HFF-Myc (cell line): ENCODE results near the gene CNP.

Experiments
- DNase-seq: peaks from one replicate; pipeline ENCODE4 v3.0.0-alpha.2; 2011; ENCODE audit warnings: low read depth; ENCODE audit errors: extremely low read depth
- H3K4me3 ChIP-seq: replicated peaks from 2 replicates; pipeline ENCODE4 v1.5.1; 2011; ENCODE audit warnings: low read depth, mild to moderate bottlenecking, control low read depth, low read length
- TF ChIP-seq, protein P1 (sequence below): IDR thresholded peaks from 2 replicates; pipeline ENCODE4 v1.5.1; 2012; ENCODE audit warnings: mild to moderate bottlenecking, low read depth, low read length, control low read depth; ENCODE audit errors: missing control alignments

CNP gene

GRCh38 chr17:41982026-41982760 lies 15.6 kb downstream of the CNP start:
- no peak for DNase-seq
- TF ChIP-seq, protein P1, sequence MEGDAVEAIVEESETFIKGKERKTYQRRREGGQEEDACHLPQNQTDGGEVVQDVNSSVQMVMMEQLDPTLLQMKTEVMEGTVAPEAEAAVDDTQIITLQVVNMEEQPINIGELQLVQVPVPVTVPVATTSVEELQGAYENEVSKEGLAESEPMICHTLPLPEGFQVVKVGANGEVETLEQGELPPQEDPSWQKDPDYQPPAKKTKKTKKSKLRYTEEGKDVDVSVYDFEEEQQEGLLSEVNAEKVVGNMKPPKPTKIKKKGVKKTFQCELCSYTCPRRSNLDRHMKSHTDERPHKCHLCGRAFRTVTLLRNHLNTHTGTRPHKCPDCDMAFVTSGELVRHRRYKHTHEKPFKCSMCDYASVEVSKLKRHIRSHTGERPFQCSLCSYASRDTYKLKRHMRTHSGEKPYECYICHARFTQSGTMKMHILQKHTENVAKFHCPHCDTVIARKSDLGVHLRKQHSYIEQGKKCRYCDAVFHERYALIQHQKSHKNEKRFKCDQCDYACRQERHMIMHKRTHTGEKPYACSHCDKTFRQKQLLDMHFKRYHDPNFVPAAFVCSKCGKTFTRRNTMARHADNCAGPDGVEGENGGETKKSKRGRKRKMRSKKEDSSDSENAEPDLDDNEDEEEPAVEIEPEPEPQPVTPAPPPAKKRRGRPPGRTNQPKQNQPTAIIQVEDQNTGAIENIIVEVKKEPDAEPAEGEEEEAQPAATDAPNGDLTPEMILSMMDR, result no peak
- H3K4me3 ChIP-seq, result no peak overlapping the region

DNA sequence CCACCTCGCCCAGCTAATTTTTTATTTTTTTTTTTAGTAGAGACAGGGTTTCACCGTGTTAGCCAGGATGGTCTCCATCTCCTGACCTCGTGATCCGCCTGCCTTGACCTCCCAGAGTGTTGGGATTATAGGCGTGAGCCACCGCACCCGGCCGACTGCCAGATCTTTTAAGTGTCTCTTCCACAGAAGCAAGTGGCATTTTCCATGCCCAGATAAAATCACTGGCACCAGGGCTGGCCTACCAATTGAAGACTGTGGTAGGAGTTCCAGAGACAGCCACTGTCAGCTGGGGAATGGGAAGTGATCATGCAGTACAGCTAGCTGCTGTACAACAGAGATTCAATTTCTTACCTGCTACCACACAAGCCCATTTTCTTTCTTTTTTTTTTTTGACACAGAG lies 17.9 kb downstream of the CNP start:
- H3K4me3 ChIP-seq, result no peak overlapping the region
- TF ChIP-seq, protein P1, result no peak
- no peak for DNase-seq

GRCh38 chr17:41985919-41986318 lies 19.3 kb downstream of the CNP start:
- no peak overlapping the region for H3K4me3 ChIP-seq
- TF ChIP-seq, protein P1, result no peak
- no peak for DNase-seq

GRCh38 chr17:41986634-41987033 lies 20.0 kb downstream of the CNP start:
- no peak overlapping the region for H3K4me3 ChIP-seq
- TF ChIP-seq, protein P1, result no peak
- no peak for DNase-seq

DNA sequence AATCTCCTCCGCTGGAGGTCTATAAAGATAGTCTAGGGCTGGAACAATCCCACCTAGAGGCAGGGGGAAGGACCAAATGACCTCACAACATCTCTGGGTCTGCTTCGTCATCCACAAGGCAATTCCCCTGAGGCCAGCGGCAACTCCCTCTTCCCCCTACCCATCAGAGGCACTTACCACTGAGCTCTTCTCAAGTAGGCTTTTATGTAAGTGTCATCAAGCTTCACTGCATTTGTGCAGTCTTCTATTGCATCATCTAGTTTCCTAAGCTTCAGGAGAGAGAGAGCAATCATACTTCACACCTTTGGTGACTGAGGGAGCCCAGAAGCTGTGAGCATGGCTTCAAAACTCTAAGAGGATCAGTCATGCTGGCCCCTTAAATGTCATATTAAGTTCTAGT lies 21.0 kb downstream of the CNP start:
- no peak for DNase-seq
- H3K4me3 ChIP-seq, result no peak overlapping the region
- TF ChIP-seq, protein P1, result no peak

GRCh38 chr17:41988418-41988817 lies 21.8 kb downstream of the CNP start:
- TF ChIP-seq, protein P1, result no peak
- no peak for DNase-seq
- no peak overlapping the region for H3K4me3 ChIP-seq
